ENCODE results near the gene PXDN.

PXDN gene

GRCh38 chr2:1771626-1772280, 27.4 kb upstream of the PXDN start:
- H3K9me3 Mint-ChIP-seq: no peaks in the 10 kb centered on the region
- H3K4me3 Mint-ChIP-seq: no peak overlapping the region
- no peak for TF ChIP-seq CTCF (IDR thresholded peaks at IDR 0.05)
- H3K27me3 Mint-ChIP-seq (ENCODE audit: low read depth, poor library complexity): peaks cover 22% of the 10 kb centered on the region
- H3K27ac Mint-ChIP-seq: no peak overlapping the region
- no peak for DNase-seq
- peaks cover 27% of the 10 kb centered on the region for H3K4me1 Mint-ChIP-seq
- no peaks in the 10 kb centered on the region for H3K36me3 Mint-ChIP-seq (ENCODE audit: low read depth)

GRCh38 chr2:1770566-1771380, 26.5 kb upstream of the PXDN start:
- Mint-ChIP-seq H3K9me3 (no peaks in the 10 kb centered on the region), H3K36me3 (ENCODE audit: low read depth) (no peaks in the 10 kb centered on the region), H3K4me3 (no peak overlapping the region), H3K4me1 (peaks cover 27% of the 10 kb centered on the region), H3K27me3 (ENCODE audit: low read depth, poor library complexity) (peaks cover 21% of the 10 kb centered on the region), H3K27ac (peak overlapping the region; percentile 75)
- TF ChIP-seq CTCF (IDR thresholded peaks at IDR 0.05): no peak
- no peak for DNase-seq

GRCh38 chr2:1769703-1770422, 25.5 kb upstream of the PXDN start:
- peaks cover 17% of the 10 kb centered on the region for H3K27me3 Mint-ChIP-seq (ENCODE audit: low read depth, poor library complexity)
- peak; percentile 85 for DNase-seq
- no peak overlapping the region for H3K4me3 Mint-ChIP-seq
- H3K4me1 Mint-ChIP-seq: peaks cover 27% of the 10 kb centered on the region
- peak overlapping the region; percentile 38 for H3K27ac Mint-ChIP-seq
- TF ChIP-seq CTCF (IDR thresholded peaks at IDR 0.05): peak; percentile 78
- peaks cover 5% of the 10 kb centered on the region for H3K9me3 Mint-ChIP-seq
- H3K36me3 Mint-ChIP-seq (ENCODE audit: low read depth): no peaks in the 10 kb centered on the region

- Mint-ChIP-seq H3K36me3 (ENCODE audit: low read depth) (no peaks in the 10 kb centered on the region), H3K27ac (no peak overlapping the region), H3K4me3 (no peak overlapping the region), H3K9me3 (peaks cover 9% of the 10 kb centered on the region), H3K27me3 (ENCODE audit: low read depth, poor library complexity) (peaks cover 15% of the 10 kb centered on the region), H3K4me1 (peaks cover 16% of the 10 kb centered on the region)
- DNase-seq: no peak
- no peak for TF ChIP-seq CTCF (IDR thresholded peaks at IDR 0.05)
These were observed 23.8 kb upstream of the PXDN start for GRCh38 chr2:1767939-1768691.

- Mint-ChIP-seq H3K4me1 (peaks cover 16% of the 10 kb centered on the region), H3K4me3 (no peak overlapping the region), H3K9me3 (peaks cover 9% of the 10 kb centered on the region), H3K27me3 (ENCODE audit: low read depth, poor library complexity) (peaks cover 11% of the 10 kb centered on the region), H3K36me3 (ENCODE audit: low read depth) (no peaks in the 10 kb centered on the region), H3K27ac (peak overlapping the region; percentile 58)
- no peak for DNase-seq
- no peak for TF ChIP-seq CTCF (IDR thresholded peaks at IDR 0.05)
These were observed 22.8 kb upstream of the PXDN start for GRCh38 chr2:1766851-1767811.
